Motor neuron (in vitro differentiated cells): ENCODE results near the gene CCDC88C. TPM values are rescaled to one million over a fixed set of nuclear protein-coding genes. Genes with fewer than 3 reads are reported as not detected.

Experiments used
- ATAC-seq, 8 experiments: fragments of 200-7000 bp; cut with Tn5 transposase; replicated peaks in 6 of 8; 2 replicates each; pipeline ENCODE4 v1.8.0; 2021; ENCODE audit warnings: mild to moderate bottlenecking in 8 of 8, moderate library complexity in 8 of 8
- H3K27ac ChIP-seq, 2 donors: fragments of 250-450 bp; sonication (Bioruptor Pico); 2 replicates each; pipeline ENCODE4 v1.9.0; 2021; ENCODE audit warnings: antibody characterized with exemption in 2 of 2, mild to moderate bottlenecking in 2 of 2, moderate library complexity in 1 of 2
- H3K4me1 ChIP-seq, 2 donors: fragments of 250-450 bp; sonication (Bioruptor Pico); replicated peaks in 1 of 2; 2 replicates each; pipeline ENCODE4 v1.6.1; 2021; ENCODE audit warnings: antibody characterized with exemption in 2 of 2, mild to moderate bottlenecking in 2 of 2, moderate library complexity in 1 of 2
- H3K4me3 ChIP-seq, 5 donors: fragments of 250-450 bp; sonication (Bioruptor Pico); 2 replicates each; pipeline ENCODE4 v1.9.0; 2021; ENCODE audit warnings: antibody characterized with exemption in 5 of 5, mild to moderate bottlenecking in 5 of 5, moderate library complexity in 4 of 5
- WGBS, 10 experiments: fragments of 450-650 bp; shearing (Covaris generic); methylation state at CpG; one replicate each; pipeline ENCODE4 v1.0.0; 2022; 5-methylcytosine and 5-hydroxymethylcytosine counted together
- in situ Hi-C, 9 experiments: fragments of 400-800 bp; cut with MboI; loops; one replicate each; pipeline ENCODE4 v1.15.0; 2021; ENCODE audit warnings: low sequenced_read_pairs in 9 of 9, low pct_unique_long_range_greater_than_20kb in 2 of 9; ENCODE audit not compliant: unreplicated experiment in 9 of 9
- total RNA-seq, 8 experiments: library from RNA; unstranded; fragments of 300-600 nt; gene quantifications; 2 replicates each; pipeline versions ENCODE4 v1.2.3 to v1.2.4, GENCODE V29; 2022

Gene CCDC88C
- total RNA-seq, 8 experiments from 2014 or later = 2.6 to 25.2 (median 10.5) TPM

- WGBS, 10 experiments = 51 to 100% (median 85%) methylated on average over 2 to 3 of the region's 17 CpGs; no CpG with 5 or more reads in 4 of the 10 experiments
These were observed 44.7 kb downstream of the CCDC88C start for GRCh38 chr14:91372671-91373495.

GRCh38 chr14:91371990-91372375, 45.6 kb downstream of the CCDC88C start:
- no peak overlapping the region for H3K4me3 ChIP-seq
- no CpG with 5 or more reads among the region's 4 CpGs for WGBS, 10 experiments
- H3K27ac ChIP-seq = no peak overlapping the region
- in situ Hi-C loops = no loop called here
- peaks cover 29 to 35% of the 10 kb centered on the region in 2 donors for H3K4me1 ChIP-seq
- no peak for ATAC-seq

More at GRCh38 chr14:91372671-91373495, 44.7 kb downstream of the CCDC88C start:
- H3K27ac ChIP-seq = no peak overlapping the region
- ATAC-seq = no peak
- H3K4me3 ChIP-seq = no peak overlapping the region
- in situ Hi-C loops = no loop called here
- peaks cover 38 to 44% of the 10 kb centered on the region in 2 donors for H3K4me1 ChIP-seq

GRCh38 chr14:91371011-91371989, 46.3 kb downstream of the CCDC88C start:
- peak in 1 of 8 experiments; percentile 27 for ATAC-seq
- peaks cover 32% of the 10 kb centered on the region in 2 donors for H3K4me1 ChIP-seq
- 61 to 100% (median 80%) methylated on average over 2 to 7 of the region's 19 CpGs; no CpG with 5 or more reads in 5 of the 10 experiments for WGBS, 10 experiments
- in situ Hi-C loops = no loop called here
- no peak overlapping the region for H3K4me3 ChIP-seq
- H3K27ac ChIP-seq = no peak overlapping the region

GRCh38 chr14:91369628-91370445, 47.8 kb downstream of the CCDC88C start:
- peak; percentile 14 to 87 (median 56) for ATAC-seq
- Histone ChIP-seq H3K4me1 (peaks cover 32% of the 10 kb centered on the region in 2 donors), H3K4me3 (no peak overlapping the region), H3K27ac (no peak overlapping the region)
- WGBS, 10 experiments = 0 to 83% (median 64%) methylated on average over 1 to 20 of the region's 24 CpGs; no CpG with 5 or more reads in 1 of the 10 experiments
- in situ Hi-C loops = no loop called here

- Histone ChIP-seq H3K4me3 (no peak overlapping the region), H3K4me1 (peaks cover 28 to 32% of the 10 kb centered on the region in 2 donors), H3K27ac (no peak overlapping the region)
- in situ Hi-C loops = no loop called here
- ATAC-seq = peak in 1 of 8 experiments; percentile 13
- 84 to 100% (median 97%) methylated on average over 2 to 13 of the region's 19 CpGs; no CpG with 5 or more reads in 3 of the 10 experiments for WGBS, 10 experiments
These were observed 48.7 kb downstream of the CCDC88C start for GRCh38 chr14:91368776-91369416.

GRCh38 chr14:91367173-91368171, 50.1 kb downstream of the CCDC88C start:
- Histone ChIP-seq H3K4me1 (peaks cover 23 to 28% of the 10 kb centered on the region in 2 donors), H3K27ac (no peak overlapping the region), H3K4me3 (no peak overlapping the region)
- in situ Hi-C loops = no loop called here
- WGBS, 10 experiments = 60 to 85% (median 78%) methylated on average over 1 to 13 of the region's 22 CpGs; no CpG with 5 or more reads in 3 of the 10 experiments
- ATAC-seq = peak in 3 of 8 experiments; percentile 32 to 68 (median 53)

- 80 to 100% (median 87%) methylated on average over 1 to 5 of the region's 6 CpGs; no CpG with 5 or more reads in 2 of the 10 experiments for WGBS, 10 experiments
- H3K4me3 ChIP-seq = no peak overlapping the region
- in situ Hi-C loops = no loop called here
- H3K27ac ChIP-seq = no peak overlapping the region
- ATAC-seq = no peak
- H3K4me1 ChIP-seq = peaks cover 23 to 29% of the 10 kb centered on the region in 2 donors
These were observed 50.9 kb downstream of the CCDC88C start for GRCh38 chr14:91366749-91367148.

GRCh38 chr14:91365552-91365951, 52.1 kb downstream of the CCDC88C start:
- no peak overlapping the region for H3K27ac ChIP-seq
- no peak overlapping the region for H3K4me3 ChIP-seq
- in situ Hi-C loops = no loop called here
- peaks cover 24 to 36% of the 10 kb centered on the region in 2 donors for H3K4me1 ChIP-seq
- 50 to 100% (median 95%) methylated on average over 1 to 6 of the region's 6 CpGs for WGBS, 10 experiments
- no peak for ATAC-seq

- H3K4me1 ChIP-seq = peaks cover 17 to 33% of the 10 kb centered on the region in 2 donors
- no peak overlapping the region for H3K4me3 ChIP-seq
- no peak for ATAC-seq
- H3K27ac ChIP-seq = no peak overlapping the region
- 71 to 100% (median 95%) methylated on average over 1 to 10 of the region's 13 CpGs; no CpG with 5 or more reads in 4 of the 10 experiments for WGBS, 10 experiments
- in situ Hi-C loops = no loop called here
These were observed 52.9 kb downstream of the CCDC88C start for GRCh38 chr14:91364524-91365270.

GRCh38 chr14:91363776-91364523, 53.7 kb downstream of the CCDC88C start:
- peak in 5 of 8 experiments; percentile 6 to 35 (median 26) for ATAC-seq
- 30 to 88% (median 70%) methylated on average over 2 to 8 of the region's 10 CpGs; no CpG with 5 or more reads in 3 of the 10 experiments for WGBS, 10 experiments
- no peak overlapping the region for H3K27ac ChIP-seq
- no peak overlapping the region for H3K4me3 ChIP-seq
- H3K4me1 ChIP-seq = peaks cover 10 to 25% of the 10 kb centered on the region in 2 donors
- in situ Hi-C loops = no loop called here
